OCI-M2 (cell line): ENCODE measurements around the gene SLC17A9.
"Not testable (repeated sequence)": the region's sequence is repeated elsewhere in the genome, so short reads cannot be mapped to it uniquely, and the experiment has no call there.

Source experiments
- DNase-seq: peaks from one replicate; lab custom pipeline; 2025; ENCODE audit not compliant: unreplicated experiment; lab: John Stamatoyannopoulos, UW

SLC17A9 gene

DNA sequence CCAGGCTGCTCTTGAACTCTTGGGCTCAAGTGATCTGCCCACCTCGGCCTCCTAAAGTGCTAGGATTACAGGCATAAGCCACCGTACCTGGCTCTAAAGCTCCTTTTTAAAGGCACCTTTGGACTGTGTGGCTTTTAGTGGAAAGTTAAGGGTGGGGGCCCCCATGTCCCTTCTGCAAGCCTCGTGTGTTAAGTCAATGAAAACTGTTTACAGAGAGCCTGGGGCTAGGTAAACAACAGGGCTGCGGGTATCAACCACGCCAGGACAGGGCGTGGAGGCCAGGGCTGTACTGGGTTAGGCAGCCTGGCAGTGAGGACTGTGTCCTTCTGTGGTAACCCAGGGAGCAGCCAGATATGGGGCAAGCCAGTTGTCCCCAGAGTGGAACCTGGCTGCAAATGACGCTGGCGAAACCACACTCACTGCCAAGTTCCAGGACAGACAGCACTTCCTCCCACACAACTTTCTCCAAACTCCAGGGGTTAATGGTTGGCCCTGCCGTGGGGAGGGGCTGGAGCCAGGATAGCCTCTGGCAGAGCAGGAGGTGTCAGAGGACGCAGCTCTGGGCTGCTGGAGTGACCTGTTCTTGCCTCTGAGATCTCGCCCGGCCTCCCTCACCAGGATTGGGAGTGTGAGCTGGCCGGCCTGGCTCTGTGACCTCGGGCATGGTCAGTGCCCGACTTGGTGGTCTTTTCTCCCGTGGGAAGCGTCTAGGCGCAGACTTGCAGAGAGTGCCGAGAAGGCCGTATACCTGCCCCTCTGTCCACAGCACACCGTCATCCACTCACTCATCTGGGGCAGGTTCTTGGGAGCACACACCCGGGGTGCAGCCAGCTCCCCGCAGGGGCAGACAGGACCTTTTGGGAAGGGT is 3.2 kb downstream of the SLC17A9 start:
- no peak for DNase-seq

- no peak for DNase-seq
Measured at GRCh38 chr20:62956387-62957135, 4.1 kb downstream of the SLC17A9 start.

GRCh38 chr20:62957136-62958117 is 4.9 kb downstream of the SLC17A9 start:
- no peak for DNase-seq

GRCh38 chr20:62958388-62959100 is 6.0 kb downstream of the SLC17A9 start:
- no peak for DNase-seq

DNA sequence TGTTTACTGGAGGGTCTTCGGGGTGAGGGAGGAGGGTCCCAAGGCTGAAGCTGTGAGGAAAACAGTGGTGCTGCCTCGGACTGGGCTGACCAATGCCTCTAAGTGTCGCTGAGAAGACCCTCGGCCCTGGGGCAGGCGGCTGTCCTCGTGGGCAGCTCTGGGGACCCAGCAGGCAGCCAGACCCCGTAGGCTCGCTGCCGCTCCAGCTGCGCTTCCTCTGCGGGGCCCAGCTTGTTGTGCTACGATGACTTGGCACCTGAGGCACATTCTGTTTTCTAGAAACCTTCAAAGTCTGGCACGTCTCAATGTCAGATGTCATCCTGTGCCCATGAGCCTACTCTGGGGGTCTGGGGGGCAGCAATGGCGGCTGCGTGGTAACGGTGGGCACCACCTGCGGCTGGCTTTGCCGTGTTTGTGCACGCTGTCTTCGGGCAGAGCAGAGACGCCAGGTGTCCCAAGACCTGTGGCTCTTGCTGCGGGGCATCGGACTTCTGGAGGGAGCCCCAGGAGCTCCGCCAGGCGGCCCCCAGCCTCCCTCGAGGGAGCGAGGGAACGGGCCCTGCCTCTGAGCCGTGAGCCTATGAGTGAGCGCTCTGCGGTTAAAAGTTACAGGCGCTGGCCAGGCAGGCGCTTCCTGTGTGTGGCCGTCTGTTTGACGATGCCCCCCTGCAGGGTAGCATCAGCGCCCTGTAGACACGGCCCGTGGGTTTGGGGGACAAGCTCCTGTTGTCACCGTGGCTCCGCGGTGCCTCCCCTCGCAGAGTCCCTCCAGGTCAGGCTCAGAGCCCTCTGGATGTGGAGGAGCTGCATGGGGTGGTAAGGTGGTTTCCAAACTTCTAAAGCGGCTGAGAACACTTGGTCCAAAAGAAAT is 6.8 kb downstream of the SLC17A9 start:
- no peak for DNase-seq

DNA sequence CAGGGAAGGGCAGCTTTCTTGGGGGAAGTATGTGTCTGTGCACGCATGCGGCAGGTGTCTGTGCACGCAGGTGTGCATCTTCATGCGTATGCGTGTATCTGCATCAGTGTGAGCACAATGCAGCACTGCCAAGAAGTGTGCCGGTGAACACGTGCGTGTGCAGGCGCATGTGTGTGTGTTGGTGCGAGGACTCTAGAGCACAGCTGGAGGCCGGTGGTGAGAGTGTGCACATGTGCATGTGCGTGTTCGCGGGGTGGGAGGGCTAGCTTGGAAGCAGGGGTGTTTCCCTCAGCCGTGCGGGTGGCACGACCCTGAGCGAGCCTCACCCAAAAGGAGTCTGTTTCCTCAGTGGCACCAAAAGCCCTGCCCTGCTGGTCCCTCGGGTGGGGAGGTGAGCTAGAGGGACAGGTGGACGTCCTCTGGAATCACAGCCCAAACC is 7.5 kb downstream of the SLC17A9 start:
- DNase-seq = no peak

GRCh38 chr20:62960446-62961309 is 8.2 kb downstream of the SLC17A9 start:
- DNase-seq = not testable (repeated sequence)

DNA sequence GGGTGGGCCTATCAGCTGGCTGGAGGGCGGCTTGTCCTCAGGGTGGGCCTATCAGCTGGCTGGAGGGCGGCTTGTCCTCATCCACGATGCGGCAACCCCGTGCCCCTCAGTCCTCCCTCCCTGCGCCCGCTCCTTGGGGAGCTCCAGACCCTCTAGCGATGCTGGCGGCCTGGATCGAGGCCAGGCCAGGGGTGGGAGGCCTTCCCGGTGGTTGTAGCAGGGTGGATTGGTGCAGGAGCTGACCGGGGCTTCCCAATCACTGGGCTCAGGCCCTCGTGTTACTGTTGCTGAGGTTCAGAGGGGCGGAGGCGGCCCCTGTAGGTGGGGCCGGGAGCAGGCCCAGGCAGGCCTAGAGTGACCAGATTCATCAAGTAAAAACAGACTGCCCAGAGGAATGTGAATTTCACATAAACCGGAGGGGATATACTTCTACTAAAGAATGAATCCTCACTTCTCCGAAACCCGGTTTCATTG is 8.8 kb downstream of the SLC17A9 start:
- no peak for DNase-seq

DNA sequence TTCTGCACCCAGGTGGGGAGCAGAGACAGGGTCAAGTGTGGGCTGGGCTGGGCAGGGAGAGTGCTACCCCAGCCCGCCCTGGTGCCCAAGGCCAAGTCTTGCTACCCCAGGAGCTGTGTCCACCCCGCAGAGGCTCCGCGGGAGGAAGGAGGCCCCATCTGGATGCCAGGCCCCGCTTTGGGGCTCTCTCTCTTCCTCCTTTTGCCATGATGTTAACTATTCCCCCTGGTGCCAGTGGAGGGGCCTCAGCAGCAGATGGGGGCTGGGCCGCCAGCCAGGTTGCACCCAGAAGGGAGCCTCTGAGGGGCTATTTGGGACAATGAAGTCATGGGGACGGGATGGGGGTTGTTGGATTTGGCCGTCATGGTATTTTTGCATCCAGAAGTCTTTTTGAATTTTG is 9.3 kb downstream of the SLC17A9 start:
- DNase-seq = no peak

DNA sequence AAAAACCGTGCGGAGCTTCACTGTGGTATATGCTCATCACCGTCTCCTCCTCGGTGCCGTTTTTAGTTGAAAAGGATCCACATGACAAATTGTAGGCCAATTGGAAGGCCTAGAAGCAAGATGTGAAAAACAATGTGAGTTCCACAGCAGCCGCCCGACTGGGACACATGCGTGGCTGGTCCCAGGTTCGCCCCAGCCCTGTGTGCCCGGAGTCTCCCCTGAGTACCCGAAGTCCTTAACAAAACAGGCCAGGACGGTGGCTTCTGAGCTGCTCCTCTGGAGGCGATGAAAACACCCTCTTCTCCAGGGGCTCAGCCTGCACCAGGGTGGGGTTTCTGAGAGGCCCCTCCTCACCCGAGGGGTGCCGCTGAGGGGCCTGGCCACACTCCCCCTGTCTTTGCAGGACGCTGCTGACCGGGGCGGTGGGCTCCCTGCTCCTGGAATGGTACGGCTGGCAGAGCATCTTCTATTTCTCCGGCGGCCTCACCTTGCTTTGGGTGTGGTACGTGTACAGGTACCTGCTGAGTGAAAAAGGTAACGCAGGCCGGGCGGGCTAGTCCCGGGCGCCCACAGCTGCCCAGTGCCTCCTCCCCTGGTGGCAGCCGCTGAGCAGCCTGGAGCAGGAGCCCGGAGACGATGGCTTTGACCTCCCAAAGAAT is 9.8 kb downstream of the SLC17A9 start:
- DNase-seq = no peak

DNA sequence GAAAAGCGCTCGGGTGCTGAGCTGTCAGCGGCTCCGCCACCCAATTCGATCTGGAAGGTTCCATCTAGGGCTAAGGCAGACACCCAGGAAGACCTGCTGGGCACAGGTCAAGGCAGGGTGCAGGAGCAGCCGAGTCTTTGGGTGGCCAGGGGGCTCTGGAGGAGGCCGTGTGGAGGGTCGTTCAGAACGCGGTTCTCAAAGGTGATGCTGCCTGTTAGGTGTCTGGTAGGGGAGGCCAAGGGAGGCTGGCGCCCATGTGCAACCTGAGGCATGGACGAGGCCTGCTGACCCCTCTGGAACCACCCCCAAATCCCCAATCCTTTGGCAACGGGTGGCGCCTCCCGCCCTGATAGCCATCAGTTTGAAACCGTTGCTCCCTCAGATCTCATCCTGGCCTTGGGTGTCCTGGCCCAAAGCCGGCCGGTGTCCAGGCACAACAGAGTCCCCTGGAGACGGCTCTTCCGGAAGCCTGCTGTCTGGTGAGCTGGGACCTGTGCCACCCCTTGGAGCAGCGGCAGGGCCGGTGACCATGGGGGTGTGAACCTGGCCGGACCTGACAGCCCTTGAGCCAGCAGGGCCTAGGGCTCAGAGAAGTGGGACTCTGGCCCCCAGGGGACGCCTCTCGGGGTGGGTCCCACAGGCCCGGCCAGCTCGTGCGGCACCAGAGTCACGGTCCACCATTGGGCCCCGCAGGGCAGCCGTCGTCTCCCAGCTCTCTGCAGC is 10.5 kb downstream of the SLC17A9 start:
- DNase-seq = no peak

DNA sequence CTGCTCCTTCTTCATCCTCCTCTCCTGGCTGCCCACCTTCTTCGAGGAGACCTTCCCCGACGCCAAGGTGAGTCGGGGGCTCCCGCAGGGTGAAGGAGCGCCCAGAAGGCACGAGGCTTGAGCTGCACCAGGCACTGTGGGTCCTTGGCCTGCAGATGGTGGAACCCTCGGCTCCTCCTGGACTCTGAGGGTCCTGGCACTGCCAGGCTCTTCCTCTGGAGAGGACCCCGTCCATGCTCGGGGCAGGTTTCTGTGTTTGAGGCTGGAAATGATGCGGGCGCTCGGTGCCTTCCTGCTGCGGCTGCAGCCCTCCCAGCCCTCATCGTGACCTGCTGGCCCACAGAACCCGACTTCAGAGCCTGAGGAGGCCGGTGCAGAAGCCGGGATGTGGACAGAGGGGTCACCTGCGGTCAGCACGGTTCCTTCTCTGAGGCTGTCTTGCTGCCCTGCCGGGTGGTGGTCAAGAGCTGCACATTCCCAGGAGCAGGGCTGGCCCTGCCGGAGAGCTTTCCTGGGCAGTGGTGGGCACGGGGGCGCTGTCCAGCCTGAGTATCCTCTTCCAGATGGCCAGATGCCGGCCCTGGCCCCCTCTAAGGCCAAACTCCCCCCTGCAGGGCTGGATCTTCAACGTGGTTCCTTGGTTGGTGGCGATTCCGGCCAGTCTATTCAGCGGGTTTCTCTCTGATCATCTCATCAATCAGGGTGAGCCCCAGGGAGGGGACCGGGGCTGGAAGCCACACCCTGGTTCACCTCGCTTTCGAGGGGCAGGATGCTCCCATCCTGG is 11.3 kb downstream of the SLC17A9 start:
- no peak for DNase-seq

DNA sequence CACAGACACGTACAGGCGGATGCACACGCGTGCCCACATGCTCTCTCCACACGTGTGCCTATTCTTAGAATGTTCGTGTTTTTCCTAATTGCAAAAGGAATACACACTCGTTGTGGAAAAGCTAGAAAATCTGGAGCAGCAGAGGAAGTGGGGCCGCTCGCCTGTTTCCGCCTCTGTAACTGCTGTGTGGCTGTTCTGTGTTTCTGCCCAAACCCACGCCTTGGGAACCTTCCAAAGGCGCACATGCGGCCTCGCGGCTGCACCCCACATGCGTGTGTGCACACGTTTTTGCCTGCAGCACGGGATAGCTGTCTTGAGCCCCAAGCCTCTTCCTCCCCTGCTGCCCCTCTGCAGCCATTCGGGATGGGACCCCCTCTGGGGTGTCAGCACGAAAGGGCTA is 12.2 kb downstream of the SLC17A9 start:
- no peak for DNase-seq

GRCh38 chr20:62965363-62965771 is 12.9 kb downstream of the SLC17A9 start:
- no peak for DNase-seq

GRCh38 chr20:62966212-62967148 is 14.0 kb downstream of the SLC17A9 start:
- no peak for DNase-seq
